ENCODE data around the gene UBALD2.

DNA sequence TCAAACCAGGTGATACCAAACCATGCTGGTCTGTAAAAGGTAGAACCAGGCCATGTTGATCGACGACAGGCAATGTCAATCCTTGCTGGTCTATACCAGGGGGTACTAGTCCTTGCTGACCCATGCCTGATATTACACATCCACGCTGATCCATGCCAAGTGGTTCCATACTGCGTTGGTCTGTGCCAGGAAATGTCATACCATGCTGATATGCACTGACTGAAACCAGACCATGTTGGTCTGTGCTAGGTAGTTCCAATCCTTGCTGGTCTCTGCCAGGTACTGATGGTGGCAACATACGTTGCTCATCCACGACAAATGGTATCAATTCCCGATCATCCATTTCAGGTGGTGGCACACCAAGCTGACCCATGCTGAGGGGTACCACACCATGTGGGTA lies 28.0 kb downstream of the UBALD2 start:
- TF ChIP-seq, protein P1, sequence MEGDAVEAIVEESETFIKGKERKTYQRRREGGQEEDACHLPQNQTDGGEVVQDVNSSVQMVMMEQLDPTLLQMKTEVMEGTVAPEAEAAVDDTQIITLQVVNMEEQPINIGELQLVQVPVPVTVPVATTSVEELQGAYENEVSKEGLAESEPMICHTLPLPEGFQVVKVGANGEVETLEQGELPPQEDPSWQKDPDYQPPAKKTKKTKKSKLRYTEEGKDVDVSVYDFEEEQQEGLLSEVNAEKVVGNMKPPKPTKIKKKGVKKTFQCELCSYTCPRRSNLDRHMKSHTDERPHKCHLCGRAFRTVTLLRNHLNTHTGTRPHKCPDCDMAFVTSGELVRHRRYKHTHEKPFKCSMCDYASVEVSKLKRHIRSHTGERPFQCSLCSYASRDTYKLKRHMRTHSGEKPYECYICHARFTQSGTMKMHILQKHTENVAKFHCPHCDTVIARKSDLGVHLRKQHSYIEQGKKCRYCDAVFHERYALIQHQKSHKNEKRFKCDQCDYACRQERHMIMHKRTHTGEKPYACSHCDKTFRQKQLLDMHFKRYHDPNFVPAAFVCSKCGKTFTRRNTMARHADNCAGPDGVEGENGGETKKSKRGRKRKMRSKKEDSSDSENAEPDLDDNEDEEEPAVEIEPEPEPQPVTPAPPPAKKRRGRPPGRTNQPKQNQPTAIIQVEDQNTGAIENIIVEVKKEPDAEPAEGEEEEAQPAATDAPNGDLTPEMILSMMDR (IDR thresholded peaks at IDR 0.05; ENCODE audit: extremely low read depth in 1 of 2, insufficient read depth in 1 of 2, low read depth in 1 of 2, low read length in 2 of 2): no peak
- TF ChIP-seq FOS (IDR thresholded peaks at IDR 0.05; ENCODE audit: borderline replicate concordance, insufficient read depth, low read length) (no peak), MYC (IDR thresholded peaks at IDR 0.05; ENCODE audit: low read depth, low read length) (no peak)

Data from endothelial cell of umbilical vein (primary cell).